Esophagus muscularis mucosa (tissue), 4 donors: Measurements from ENCODE around the gene OR2L2.

ENCODE experiments used
- EP300 ChIP-seq: sonication (generic); formaldehyde crosslinking; IDR thresholded peaks from one replicate; pipeline ENCODE4 v1.6.1; 2017; ENCODE audit warnings: antibody characterized with exemption
- POLR2A ChIP-seq: fragments of 450-650 bp; IDR thresholded peaks from one replicate; pipeline ENCODE4 v1.6.1; 2017; ENCODE audit warnings: antibody characterized with exemption, moderate library complexity, mild to moderate bottlenecking, low read depth
- TF ChIP-seq, protein P1 (sequence below), 3 experiments: fragments of 200-600 bp in 2 of 3; fragments of 450-650 bp in 1 of 3; sonication (generic) in 2 of 3; IDR thresholded peaks; one replicate each; pipeline ENCODE4 v1.5.1; 2017 to 2019; ENCODE audit warnings: antibody characterized with exemption in 3 of 3, mild to moderate bottlenecking in 2 of 3, moderate library complexity in 1 of 3

DNA sequence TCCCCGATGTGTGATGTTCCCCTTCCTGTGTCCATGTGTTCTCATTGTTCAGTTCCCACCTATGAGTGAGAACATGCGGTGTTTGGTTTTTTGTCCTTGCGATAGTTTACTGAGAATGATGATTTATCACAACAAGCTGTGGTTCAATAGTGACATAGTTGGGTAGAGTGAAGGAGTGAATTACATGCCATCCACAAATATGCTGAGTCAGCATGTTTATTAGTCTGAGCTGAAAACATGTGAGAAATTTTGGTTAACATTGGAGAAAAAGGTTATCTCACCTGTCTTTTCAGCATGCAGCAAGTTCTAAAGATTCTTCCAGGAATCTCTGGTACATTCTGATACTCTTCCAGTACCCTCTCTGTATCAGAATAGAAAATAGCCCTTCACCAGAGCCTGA lies 35.7 kb downstream of the OR2L2 start:
- TF ChIP-seq, protein P1, sequence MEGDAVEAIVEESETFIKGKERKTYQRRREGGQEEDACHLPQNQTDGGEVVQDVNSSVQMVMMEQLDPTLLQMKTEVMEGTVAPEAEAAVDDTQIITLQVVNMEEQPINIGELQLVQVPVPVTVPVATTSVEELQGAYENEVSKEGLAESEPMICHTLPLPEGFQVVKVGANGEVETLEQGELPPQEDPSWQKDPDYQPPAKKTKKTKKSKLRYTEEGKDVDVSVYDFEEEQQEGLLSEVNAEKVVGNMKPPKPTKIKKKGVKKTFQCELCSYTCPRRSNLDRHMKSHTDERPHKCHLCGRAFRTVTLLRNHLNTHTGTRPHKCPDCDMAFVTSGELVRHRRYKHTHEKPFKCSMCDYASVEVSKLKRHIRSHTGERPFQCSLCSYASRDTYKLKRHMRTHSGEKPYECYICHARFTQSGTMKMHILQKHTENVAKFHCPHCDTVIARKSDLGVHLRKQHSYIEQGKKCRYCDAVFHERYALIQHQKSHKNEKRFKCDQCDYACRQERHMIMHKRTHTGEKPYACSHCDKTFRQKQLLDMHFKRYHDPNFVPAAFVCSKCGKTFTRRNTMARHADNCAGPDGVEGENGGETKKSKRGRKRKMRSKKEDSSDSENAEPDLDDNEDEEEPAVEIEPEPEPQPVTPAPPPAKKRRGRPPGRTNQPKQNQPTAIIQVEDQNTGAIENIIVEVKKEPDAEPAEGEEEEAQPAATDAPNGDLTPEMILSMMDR (IDR thresholded peaks at IDR 0.05): no peak
- TF ChIP-seq POLR2A (no peak), EP300 (no peak)
